ENCODE measurements around the gene UTF1. TPM values are rescaled to one million over a fixed set of nuclear protein-coding genes. Genes with fewer than 3 reads are reported as not detected.

The UTF1 gene
- total RNA-seq, 1 donor from 2014 or later, result not detected

DNA sequence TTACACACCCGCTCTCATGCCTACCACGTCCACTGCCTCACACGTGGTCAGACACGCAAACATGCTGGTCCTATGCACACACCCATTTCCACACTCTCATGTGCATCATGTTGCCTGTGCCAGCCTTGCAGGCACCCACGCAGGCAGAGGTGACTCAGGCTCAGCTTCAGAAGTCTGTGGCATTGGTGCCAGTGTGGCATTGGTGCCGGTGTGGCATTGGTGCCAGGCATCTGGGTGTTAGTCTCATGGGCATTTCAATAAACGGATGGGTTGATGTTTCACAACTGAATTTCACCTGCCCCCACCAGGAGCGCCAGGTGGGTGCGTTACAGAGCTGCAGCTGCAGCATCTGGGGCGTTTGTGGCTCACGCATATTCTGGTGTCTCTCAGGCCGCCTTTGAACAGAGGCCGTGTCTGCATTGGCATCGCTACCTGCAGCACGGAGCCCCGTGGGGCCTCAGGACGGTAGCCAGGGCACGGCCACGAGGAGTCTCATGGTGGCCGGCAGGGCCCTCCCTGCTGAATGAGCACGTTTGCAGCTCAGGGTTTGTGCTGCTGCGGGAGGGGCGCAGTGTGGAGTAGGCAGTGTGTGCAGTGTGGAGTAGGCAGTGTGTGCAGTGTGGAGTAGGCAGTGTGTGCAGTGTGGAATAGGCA is 45.3 kb upstream of the UTF1 start:
- no peak for DNase-seq (ENCODE audit: low read depth, low spot score)
- Mint-ChIP-seq H3K27me3 (ENCODE audit: low read depth) (no peaks in the 10 kb centered on the region), H3K27ac (ENCODE audit: unreplicated experiment) (no peak overlapping the region), H3K4me1 (peaks cover 4% of the 10 kb centered on the region), H3K4me3 (no peak overlapping the region), H3K36me3 (ENCODE audit: low read depth) (peaks cover 4% of the 10 kb centered on the region), H3K9me3 (no peaks in the 10 kb centered on the region)
- TF ChIP-seq, protein P1, sequence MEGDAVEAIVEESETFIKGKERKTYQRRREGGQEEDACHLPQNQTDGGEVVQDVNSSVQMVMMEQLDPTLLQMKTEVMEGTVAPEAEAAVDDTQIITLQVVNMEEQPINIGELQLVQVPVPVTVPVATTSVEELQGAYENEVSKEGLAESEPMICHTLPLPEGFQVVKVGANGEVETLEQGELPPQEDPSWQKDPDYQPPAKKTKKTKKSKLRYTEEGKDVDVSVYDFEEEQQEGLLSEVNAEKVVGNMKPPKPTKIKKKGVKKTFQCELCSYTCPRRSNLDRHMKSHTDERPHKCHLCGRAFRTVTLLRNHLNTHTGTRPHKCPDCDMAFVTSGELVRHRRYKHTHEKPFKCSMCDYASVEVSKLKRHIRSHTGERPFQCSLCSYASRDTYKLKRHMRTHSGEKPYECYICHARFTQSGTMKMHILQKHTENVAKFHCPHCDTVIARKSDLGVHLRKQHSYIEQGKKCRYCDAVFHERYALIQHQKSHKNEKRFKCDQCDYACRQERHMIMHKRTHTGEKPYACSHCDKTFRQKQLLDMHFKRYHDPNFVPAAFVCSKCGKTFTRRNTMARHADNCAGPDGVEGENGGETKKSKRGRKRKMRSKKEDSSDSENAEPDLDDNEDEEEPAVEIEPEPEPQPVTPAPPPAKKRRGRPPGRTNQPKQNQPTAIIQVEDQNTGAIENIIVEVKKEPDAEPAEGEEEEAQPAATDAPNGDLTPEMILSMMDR (conservative IDR thresholded peaks at IDR 0.05), result no peak

DNA sequence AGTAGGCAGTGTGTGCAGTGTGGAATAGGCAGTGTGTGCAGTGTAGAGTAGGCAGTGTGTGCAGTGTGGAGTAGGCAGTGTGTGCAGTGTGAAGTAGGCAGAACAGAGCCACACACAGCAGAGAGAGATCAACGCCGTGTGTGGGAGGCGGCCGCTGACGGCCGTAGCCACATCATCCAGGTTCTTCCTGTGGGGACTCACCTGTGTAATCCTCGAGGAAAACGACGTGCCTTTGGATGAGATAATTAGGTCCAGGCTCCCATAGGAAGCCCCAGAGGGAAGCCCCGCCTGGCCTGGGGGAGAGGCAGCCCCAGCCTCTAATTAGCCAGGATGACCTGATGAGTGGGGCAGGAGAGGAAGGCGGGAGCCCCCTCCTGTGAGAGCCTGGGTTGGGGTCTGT is 44.6 kb upstream of the UTF1 start:
- TF ChIP-seq, protein P1 (conservative IDR thresholded peaks at IDR 0.05), result no peak
- H3K4me3 Mint-ChIP-seq, result no peak overlapping the region
- H3K9me3 Mint-ChIP-seq, result no peaks in the 10 kb centered on the region
- H3K27me3 Mint-ChIP-seq (ENCODE audit: low read depth), result no peaks in the 10 kb centered on the region
- H3K27ac Mint-ChIP-seq (ENCODE audit: unreplicated experiment), result no peak overlapping the region
- DNase-seq (ENCODE audit: low read depth, low spot score), result no peak
- peaks cover 4% of the 10 kb centered on the region for H3K36me3 Mint-ChIP-seq (ENCODE audit: low read depth)
- H3K4me1 Mint-ChIP-seq, result peaks cover 4% of the 10 kb centered on the region

DNA sequence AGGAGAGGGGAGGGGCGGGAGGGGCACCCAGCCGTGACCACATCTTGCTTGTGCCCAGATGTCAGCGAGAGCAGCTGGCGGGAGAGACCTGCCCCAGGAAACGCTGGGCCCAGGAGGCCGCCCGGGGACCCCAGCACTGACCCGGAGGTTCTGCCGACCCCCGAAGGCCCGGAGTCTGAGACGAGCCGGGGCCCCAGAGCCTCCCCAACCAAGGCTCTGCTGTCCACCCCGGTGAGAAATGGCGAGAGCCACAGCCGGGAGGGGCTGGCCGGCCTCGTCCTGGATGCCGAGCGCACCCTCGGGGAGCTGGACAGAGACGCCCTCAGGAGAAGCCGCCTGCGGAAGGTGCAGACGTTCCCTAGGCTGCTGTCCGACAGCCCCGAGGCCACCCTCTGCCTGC is 44.1 kb upstream of the UTF1 start:
- DNase-seq (ENCODE audit: low read depth, low spot score), result no peak

DNA sequence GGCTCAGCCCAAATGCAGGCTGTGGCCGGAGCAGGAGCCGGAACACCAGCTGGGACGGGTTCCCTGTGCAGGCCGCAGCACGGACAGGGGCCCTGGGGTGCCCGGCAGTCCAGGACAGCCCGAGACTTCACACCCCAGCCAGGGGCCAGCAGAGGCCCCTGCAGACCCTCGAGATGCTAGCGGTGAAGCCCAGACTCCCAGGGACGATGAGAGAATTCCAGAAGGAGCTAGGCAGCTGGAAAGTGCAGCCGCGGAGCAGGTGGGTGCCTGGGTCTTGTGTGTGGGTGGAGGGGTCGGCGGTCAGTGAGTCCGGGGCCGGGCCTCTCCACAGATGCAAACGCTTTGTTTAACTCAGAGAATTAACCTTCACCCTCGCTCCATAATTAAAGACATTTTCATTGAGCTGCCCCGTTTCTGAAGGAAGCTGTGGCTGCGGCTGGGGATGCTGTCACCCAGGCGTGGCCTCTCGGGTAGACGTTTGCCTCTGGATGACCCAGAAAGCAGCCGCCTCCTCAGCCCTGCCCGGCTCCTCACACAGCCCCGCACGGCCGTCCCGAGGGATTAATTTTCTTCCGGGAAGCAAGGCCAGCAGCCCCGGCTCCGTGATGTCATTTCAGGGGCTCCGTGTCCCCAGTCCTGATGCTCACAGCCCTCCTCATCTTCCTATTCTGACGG is 43.5 kb upstream of the UTF1 start:
- H3K36me3 Mint-ChIP-seq (ENCODE audit: low read depth), result peaks cover 4% of the 10 kb centered on the region
- H3K4me3 Mint-ChIP-seq, result no peak overlapping the region
- peak overlapping the region; percentile 62 for H3K27ac Mint-ChIP-seq (ENCODE audit: unreplicated experiment)
- H3K9me3 Mint-ChIP-seq, result no peaks in the 10 kb centered on the region
- H3K27me3 Mint-ChIP-seq (ENCODE audit: low read depth), result no peaks in the 10 kb centered on the region
- no peak for DNase-seq (ENCODE audit: low read depth, low spot score)
- H3K4me1 Mint-ChIP-seq, result peaks cover 4% of the 10 kb centered on the region
- TF ChIP-seq, protein P1 (conservative IDR thresholded peaks at IDR 0.05), result no peak

More for the DNA sequence above, 44.1 kb upstream of the UTF1 start:
- H3K4me3 Mint-ChIP-seq, result no peak overlapping the region
- H3K4me1 Mint-ChIP-seq, result peaks cover 4% of the 10 kb centered on the region
- H3K27ac Mint-ChIP-seq (ENCODE audit: unreplicated experiment), result no peak overlapping the region
- H3K27me3 Mint-ChIP-seq (ENCODE audit: low read depth), result no peaks in the 10 kb centered on the region
- TF ChIP-seq, protein P1 (conservative IDR thresholded peaks at IDR 0.05), result no peak
- no peaks in the 10 kb centered on the region for H3K9me3 Mint-ChIP-seq
- H3K36me3 Mint-ChIP-seq (ENCODE audit: low read depth), result peaks cover 4% of the 10 kb centered on the region

DNA sequence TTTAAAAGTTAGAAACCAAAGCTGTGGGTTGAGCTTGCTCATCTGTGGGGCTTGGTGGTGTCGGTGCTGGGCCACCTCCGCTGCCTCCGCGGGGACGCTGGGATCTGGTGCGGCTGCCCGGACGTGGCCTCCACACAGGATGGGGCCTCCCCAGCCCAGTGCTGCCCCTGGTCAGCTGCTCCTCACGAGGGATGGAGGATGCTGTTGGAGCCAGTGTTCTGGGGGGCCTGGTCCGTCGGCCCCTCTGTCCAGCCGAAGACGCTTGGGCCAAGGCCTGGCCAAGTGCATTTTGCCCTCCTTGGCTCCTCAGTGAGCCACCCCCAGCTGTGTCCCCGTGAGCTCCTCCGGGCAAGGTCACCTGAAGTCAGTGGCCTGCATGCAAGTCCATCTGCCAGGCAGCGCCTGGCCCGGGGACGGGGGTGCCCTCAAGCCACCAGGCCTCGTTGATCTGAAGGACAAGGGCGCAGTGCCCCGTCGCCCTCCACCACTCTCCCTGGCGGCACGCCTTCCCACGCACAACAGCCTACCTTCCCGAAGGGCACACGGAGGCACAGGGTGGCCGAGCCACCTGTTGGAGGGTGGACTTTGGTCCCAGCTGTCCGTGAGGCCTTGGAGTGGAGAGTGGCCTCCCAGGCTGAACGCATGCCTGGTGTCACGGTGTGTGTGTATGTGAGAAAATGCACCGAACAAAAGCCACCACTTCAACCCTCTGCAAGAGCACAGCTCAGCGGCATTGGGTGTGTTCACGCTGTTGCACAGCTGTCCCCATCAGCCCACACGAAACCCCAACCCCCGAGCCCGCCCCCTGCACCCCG is 42.7 kb upstream of the UTF1 start:
- Mint-ChIP-seq H3K4me1 (peaks cover 4% of the 10 kb centered on the region), H3K4me3 (no peak overlapping the region), H3K27me3 (ENCODE audit: low read depth) (peaks cover 4% of the 10 kb centered on the region), H3K27ac (ENCODE audit: unreplicated experiment) (no peak overlapping the region), H3K36me3 (ENCODE audit: low read depth) (peaks cover 8% of the 10 kb centered on the region), H3K9me3 (no peaks in the 10 kb centered on the region)
- no peak for DNase-seq (ENCODE audit: low read depth, low spot score)
- TF ChIP-seq, protein P1 (conservative IDR thresholded peaks at IDR 0.05), result no peak

Data from neural crest cell (in vitro differentiated cells).